Measurements from ENCODE around the gene YWHAE.

GRCh38 chr17:1377334-1377733 is 22.7 kb downstream of the YWHAE start:
- no peak for TF ChIP-seq CTCF (IDR thresholded peaks at IDR 0.05; ENCODE audit: low read length)
- TF ChIP-seq EZH2 (IDR thresholded peaks at IDR 0.05; ENCODE audit: borderline replicate concordance, low read length) = no peak

Measured in OCI-LY1 (cell line).